ENCODE results near the gene SMYD3.

- TF ChIP-seq POLR2A (IDR thresholded peaks at IDR 0.05; ENCODE audit: low read length) (no peak), GATA1 (IDR thresholded peaks at IDR 0.05; ENCODE audit: low read depth, low read length) (no peak)
Measured at GRCh38 chr1:245988393-245989078, 518.5 kb downstream of the SMYD3 start.
